A673 (cell line): ENCODE data around the gene TMEM212. TPM values are rescaled to one million over a fixed set of nuclear protein-coding genes. Genes with fewer than 3 reads are reported as not detected.

Experiments
- BruUV-seq: library from RNA; stranded (reverse); fragments of 400-500 nt; replicated peaks from 2 replicates; lab custom pipeline; 2021; lab: Mats Ljungman, UMichigan
- CTCF ChIA-PET: fragments of 300-600 bp; sonication (Branson Sonifier 250); formaldehyde crosslinking; loops from one replicate; lab custom pipeline; 2022; ENCODE audit warnings: antibody characterized with exemption; lab: Charles Lee
- POLR2A ChIA-PET: fragments of 300-600 bp; sonication (Branson Sonifier 250); formaldehyde crosslinking; loops from one replicate; lab custom pipeline; 2022; ENCODE audit warnings: antibody characterized with exemption; ENCODE audit not compliant: low non-redundant PET; lab: Charles Lee
- DNase-seq: peaks from one replicate; pipeline ENCODE4 v3.0.0-alpha.2; 2015; ENCODE audit warnings: low spot score
- H3K27ac ChIP-seq: fragments of 200-600 bp; sonication (generic); 2 replicates; pipeline ENCODE4 v1.5.1; 2016; ENCODE audit warnings: mixed run types, low read depth, mild to moderate bottlenecking, mixed read lengths, antibody characterized with exemption, low read length; ENCODE audit not compliant: poor library complexity, severe bottlenecking
- H3K27me3 ChIP-seq: fragments of 200-600 bp; sonication (generic); replicated peaks from 2 replicates; pipeline ENCODE4 v1.6.1; 2017; ENCODE audit warnings: mixed run types, low read depth, mild to moderate bottlenecking, mixed read lengths, antibody characterized with exemption, low read length; ENCODE audit not compliant: insufficient read depth, poor library complexity
- H3K36me3 ChIP-seq: fragments of 200-600 bp; sonication (generic); 2 replicates; pipeline ENCODE4 v1.6.1; 2016; ENCODE audit warnings: mixed run types, mild to moderate bottlenecking, mixed read lengths, antibody characterized with exemption, low read length; ENCODE audit not compliant: insufficient read depth, poor library complexity, severe bottlenecking
- H3K4me1 ChIP-seq: fragments of 200-600 bp; sonication (generic); 2 replicates; pipeline ENCODE4 v1.6.1; 2017; ENCODE audit warnings: mixed run types, mild to moderate bottlenecking, mixed read lengths, antibody characterized with exemption, low read length; ENCODE audit not compliant: insufficient read depth, poor library complexity, severe bottlenecking
- H3K4me3 ChIP-seq: fragments of 200-600 bp; sonication (generic); 2 replicates; pipeline ENCODE4 v1.5.1; 2016; ENCODE audit warnings: low read depth, mixed run types, mild to moderate bottlenecking, mixed read lengths, low read length; ENCODE audit not compliant: poor library complexity, severe bottlenecking
- H3K9me3 ChIP-seq: fragments of 200-600 bp; sonication (generic); 2 replicates; pipeline ENCODE4 v1.6.1; 2016; ENCODE audit warnings: mixed run types, low read depth, mild to moderate bottlenecking, mixed read lengths, antibody characterized with exemption, low read length; ENCODE audit not compliant: poor library complexity, severe bottlenecking
- CTCF ChIP-seq: fragments of 300-800, 200-600 bp; sonication (generic); conservative IDR thresholded peaks from 2 replicates; pipeline ENCODE4 v1.5.1; 2017; ENCODE audit warnings: low read depth, mild to moderate bottlenecking, antibody characterized with exemption, low read length, moderate library complexity, mixed read lengths
- EZH2 ChIP-seq: fragments of 200-600 bp; sonication (generic); IDR thresholded peaks from 2 replicates; pipeline ENCODE4 v1.6.1; 2017; ENCODE audit warnings: borderline replicate concordance, low read depth, mild to moderate bottlenecking, mixed read lengths, antibody characterized with exemption, low read length; ENCODE audit not compliant: poor library complexity, severe bottlenecking
- intact Hi-C: fragments of 100-400 bp; cut with micrococcal nuclease; formaldehyde crosslinking; loops from one replicate; pipeline ENCODE4 v1.10.0; 2022; ENCODE audit not compliant: unreplicated experiment
- total RNA-seq: library from RNA; stranded (reverse); gene quantifications from 2 replicates; pipeline ENCODE4 v1.2.3, GENCODE V29; 2021

TMEM212 gene
- total RNA-seq, 1 experiment from 2014 or later = not detected

GRCh38 chr3:171863920-171864319 lies 20.8 kb downstream of the TMEM212 start:
- no TSS peak for BruUV-seq
- no peak for DNase-seq
- intact Hi-C loops = no loop called here
- Histone ChIP-seq H3K36me3 (no peaks in the 10 kb centered on the region), H3K4me1 (no peaks in the 10 kb centered on the region), H3K27ac (no peak overlapping the region), H3K27me3 (no peaks in the 10 kb centered on the region), H3K9me3 (no peaks in the 10 kb centered on the region), H3K4me3 (no peak overlapping the region)
- no peak for TF ChIP-seq CTCF
- no peak for TF ChIP-seq EZH2
- ChIA-PET CTCF (no interaction called here), POLR2A (no interaction called here)

- CTCF ChIA-PET = no interaction called here
- intact Hi-C loops = no loop called here
- Histone ChIP-seq H3K4me1 (no peaks in the 10 kb centered on the region), H3K27me3 (no peaks in the 10 kb centered on the region), H3K9me3 (no peaks in the 10 kb centered on the region), H3K4me3 (no peak overlapping the region), H3K27ac (no peak overlapping the region), H3K36me3 (no peaks in the 10 kb centered on the region)
- TF ChIP-seq CTCF (no peak), EZH2 (no peak)
- POLR2A ChIA-PET = no interaction called here
- no TSS peak for BruUV-seq
- DNase-seq = no peak
Observed at GRCh38 chr3:171865191-171865865, 22.2 kb downstream of the TMEM212 start.

GRCh38 chr3:171867981-171868380 lies 24.8 kb downstream of the TMEM212 start:
- H3K9me3 ChIP-seq = no peaks in the 10 kb centered on the region
- ChIA-PET CTCF (no interaction called here), POLR2A (no interaction called here)
- no TSS peak for BruUV-seq
- H3K27ac ChIP-seq = no peak overlapping the region
- H3K4me1 ChIP-seq = peaks cover 5% of the 10 kb centered on the region
- peak; percentile 38 for DNase-seq
- intact Hi-C loops = no loop called here
- no peaks in the 10 kb centered on the region for H3K36me3 ChIP-seq
- TF ChIP-seq EZH2 = no peak
- peak; percentile 57 for TF ChIP-seq CTCF
- H3K4me3 ChIP-seq = no peak overlapping the region
- H3K27me3 ChIP-seq = no peaks in the 10 kb centered on the region
